GM21515 (cell line): ENCODE results near the gene ST7.
"Not testable (repeated sequence)": the region's sequence is repeated elsewhere in the genome, so short reads cannot be mapped to it uniquely, and the experiment has no call there.

ENCODE experiments used
- ATAC-seq: cut with Tn5 transposase; IDR thresholded peaks from one replicate; pipeline ENCODE4 v1.9.1; 2021; ENCODE audit not compliant: unreplicated experiment

The ST7 gene

GRCh38 chr7:117212969-117213877 is 259.9 kb downstream of the ST7 start:
- peak; percentile 78 for ATAC-seq

- ATAC-seq = no peak
Observed at GRCh38 chr7:117216010-117216409, 262.7 kb downstream of the ST7 start.

GRCh38 chr7:117216436-117217069 is 263.3 kb downstream of the ST7 start:
- no peak for ATAC-seq

- ATAC-seq = no peak
Observed at GRCh38 chr7:117217106-117218035, 264.1 kb downstream of the ST7 start.

GRCh38 chr7:117218700-117219099 is 265.4 kb downstream of the ST7 start:
- no peak for ATAC-seq

GRCh38 chr7:117219485-117219884 is 266.2 kb downstream of the ST7 start:
- no peak for ATAC-seq

- no peak for ATAC-seq
Observed at GRCh38 chr7:117220836-117221235, 267.5 kb downstream of the ST7 start.

GRCh38 chr7:117225536-117225935 is 272.2 kb downstream of the ST7 start:
- no peak for ATAC-seq

GRCh38 chr7:117227091-117227490 is 273.8 kb downstream of the ST7 start:
- ATAC-seq = no peak

- ATAC-seq = no peak
Observed at GRCh38 chr7:117229350-117229749, 276.0 kb downstream of the ST7 start.

- ATAC-seq = peak; percentile 77
Observed at GRCh38 chr7:117230276-117231046, 277.2 kb downstream of the ST7 start.

GRCh38 chr7:117231047-117231359 is 277.7 kb downstream of the ST7 start:
- no peak for ATAC-seq

GRCh38 chr7:117237646-117238045 is 284.3 kb downstream of the ST7 start:
- no peak for ATAC-seq

GRCh38 chr7:117238472-117238871 is 285.2 kb downstream of the ST7 start:
- ATAC-seq = no peak

GRCh38 chr7:117238937-117239336 is 285.6 kb downstream of the ST7 start:
- ATAC-seq = no peak

- ATAC-seq = no peak
Observed at GRCh38 chr7:117241088-117241487, 287.8 kb downstream of the ST7 start.

GRCh38 chr7:117243390-117243789 is 290.1 kb downstream of the ST7 start:
- ATAC-seq = no peak

- ATAC-seq = not testable (repeated sequence)
Observed at GRCh38 chr7:117245703-117246102, 292.4 kb downstream of the ST7 start.

- ATAC-seq = no peak
Observed at GRCh38 chr7:117247809-117248208, 294.5 kb downstream of the ST7 start.

GRCh38 chr7:117248829-117249228 is 295.5 kb downstream of the ST7 start:
- ATAC-seq = no peak

- no peak for ATAC-seq
Observed at GRCh38 chr7:117249696-117250095, 296.4 kb downstream of the ST7 start.
